ENCODE data around the gene IGFBP5.

The IGFBP5 gene, protein sequence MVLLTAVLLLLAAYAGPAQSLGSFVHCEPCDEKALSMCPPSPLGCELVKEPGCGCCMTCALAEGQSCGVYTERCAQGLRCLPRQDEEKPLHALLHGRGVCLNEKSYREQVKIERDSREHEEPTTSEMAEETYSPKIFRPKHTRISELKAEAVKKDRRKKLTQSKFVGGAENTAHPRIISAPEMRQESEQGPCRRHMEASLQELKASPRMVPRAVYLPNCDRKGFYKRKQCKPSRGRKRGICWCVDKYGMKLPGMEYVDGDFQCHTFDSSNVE

DNA sequence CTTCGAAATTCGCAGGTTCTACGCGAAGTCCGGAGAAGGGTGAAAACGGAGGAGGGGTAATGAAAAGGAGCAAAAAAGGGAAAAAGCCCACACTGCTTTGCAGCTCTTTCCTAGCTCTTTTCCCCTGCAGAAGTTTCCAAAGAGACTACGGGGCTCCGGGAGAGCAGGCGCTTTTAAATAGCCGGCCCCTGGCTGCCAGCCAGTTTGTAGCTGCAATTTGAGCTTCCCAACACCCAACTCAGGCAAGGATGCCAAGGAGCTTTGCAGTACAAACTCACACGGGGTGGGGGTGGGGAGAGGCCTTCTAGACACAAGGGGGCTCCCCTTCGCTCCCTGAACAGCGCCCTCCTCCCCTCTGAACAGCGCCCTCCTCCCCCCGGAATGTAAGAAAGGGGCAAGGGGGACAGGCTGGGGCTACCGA, at the start of gene IGFBP5:
TSS of gene IGFBP5 (minus strand) at position 149 of the 421 bp plus-strand sequence. CDS start 774 bp downstream, outside the sequence.
- DNase-seq = no peak

DNA sequence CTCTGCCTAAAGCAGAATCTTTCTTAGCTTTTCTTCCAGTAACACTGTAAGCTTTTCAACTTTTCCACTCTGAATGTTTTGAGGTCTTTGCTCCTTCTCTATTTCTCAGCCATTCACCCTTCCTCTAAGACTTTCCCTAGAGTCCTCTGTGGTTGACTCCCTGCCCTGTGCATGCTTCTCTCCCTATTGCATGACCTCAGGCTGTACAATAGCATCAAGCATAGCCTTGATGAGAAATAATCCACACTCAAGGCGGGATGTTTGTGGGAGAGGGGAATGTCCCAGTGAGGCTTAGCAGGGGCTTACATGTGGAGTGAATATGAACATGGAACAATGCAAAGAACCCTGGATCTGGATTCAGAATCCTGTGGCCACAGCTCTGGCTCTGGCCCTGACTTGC, 48.4 kb upstream of the IGFBP5 start:
- no peak for DNase-seq

DNA sequence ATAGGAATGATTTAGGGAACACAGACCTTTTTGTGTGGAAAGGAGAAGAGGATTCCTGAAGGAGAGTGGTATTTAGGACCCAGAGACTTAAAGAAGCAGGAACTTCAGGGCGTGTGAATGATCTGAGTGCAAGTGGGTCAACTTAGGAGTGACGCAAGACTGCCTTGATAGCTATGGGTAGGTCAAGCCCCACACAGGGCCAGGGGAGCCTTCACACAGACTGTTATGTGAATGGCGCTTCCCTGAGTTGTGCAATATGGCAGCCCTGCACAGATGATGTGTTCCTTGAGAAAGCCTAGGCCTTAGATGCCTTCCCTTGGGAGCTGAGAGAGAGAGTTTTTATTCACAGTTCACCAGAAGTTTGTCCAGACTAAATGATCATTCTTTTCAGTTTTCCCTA, 47.1 kb upstream of the IGFBP5 start:
- DNase-seq = no peak

DNA sequence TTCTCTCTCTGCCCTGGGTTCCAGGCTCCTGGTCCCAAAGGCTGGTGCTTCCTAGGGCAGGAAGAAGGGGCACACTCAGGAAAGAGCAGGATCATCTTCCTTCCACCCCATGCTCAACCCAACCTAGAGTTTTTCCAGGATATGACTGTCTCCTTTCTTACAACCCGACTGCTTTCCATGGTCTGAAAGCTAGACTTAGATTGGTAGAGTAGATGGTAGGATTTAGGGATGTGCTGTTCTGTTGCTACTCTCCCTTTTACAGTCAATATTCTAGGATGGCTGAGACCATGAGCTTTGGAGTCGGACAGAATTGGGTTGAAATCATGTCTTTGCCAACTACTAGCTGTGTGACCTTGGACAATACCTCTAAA, 45.9 kb upstream of the IGFBP5 start:
- no peak for DNase-seq

DNA sequence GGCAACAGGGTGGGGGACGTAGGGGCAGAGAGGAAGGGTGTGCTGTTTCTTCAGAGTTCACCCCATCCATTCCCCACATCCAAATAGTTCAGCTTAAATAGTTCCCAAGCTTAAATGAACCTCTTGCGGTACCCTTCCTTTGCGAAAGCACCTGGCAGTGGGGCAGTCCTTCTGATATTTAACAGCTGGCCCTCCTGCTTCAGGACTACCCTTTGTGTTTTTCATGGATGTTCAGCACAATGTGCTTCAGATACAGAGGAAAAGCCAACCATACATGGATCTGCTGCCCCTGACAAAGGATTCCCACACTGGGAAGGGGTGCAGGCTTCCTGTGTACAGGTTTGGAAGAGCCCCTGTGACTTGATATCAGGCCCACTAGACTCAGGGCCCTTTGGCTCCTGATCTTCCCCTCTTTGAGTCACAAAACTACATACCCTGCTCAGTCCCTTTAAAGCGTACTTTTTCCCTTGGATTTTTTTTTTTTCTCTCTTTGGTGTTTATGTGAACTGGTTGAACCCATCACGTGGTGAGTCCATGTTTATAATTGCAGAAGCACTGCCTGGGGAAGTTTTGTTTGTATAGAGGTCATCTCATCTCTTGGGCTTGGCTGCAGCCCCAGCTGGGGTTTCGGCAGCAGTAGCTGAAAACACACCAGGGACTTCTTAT, 45.3 kb upstream of the IGFBP5 start:
- DNase-seq = no peak

DNA sequence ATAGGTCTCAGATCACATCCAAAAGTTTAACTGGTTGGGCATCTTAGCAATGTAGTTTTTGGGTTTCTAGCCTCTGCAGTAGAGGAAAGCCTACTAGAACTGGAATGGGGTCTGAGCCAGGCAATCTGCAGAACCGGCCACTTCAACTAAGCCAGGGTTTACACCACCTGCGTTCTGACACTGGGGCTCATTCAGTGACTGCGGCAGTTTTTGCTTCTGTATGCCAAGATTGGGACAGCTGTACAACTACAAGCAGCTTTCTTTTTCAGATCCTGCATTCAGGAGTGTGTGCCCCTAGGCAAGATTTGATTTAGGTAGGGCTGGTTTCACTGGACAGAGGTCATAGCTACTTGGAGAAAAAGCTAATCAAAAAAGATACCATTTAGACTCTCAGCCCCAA, 43.7 kb upstream of the IGFBP5 start:
- DNase-seq = no peak

DNA sequence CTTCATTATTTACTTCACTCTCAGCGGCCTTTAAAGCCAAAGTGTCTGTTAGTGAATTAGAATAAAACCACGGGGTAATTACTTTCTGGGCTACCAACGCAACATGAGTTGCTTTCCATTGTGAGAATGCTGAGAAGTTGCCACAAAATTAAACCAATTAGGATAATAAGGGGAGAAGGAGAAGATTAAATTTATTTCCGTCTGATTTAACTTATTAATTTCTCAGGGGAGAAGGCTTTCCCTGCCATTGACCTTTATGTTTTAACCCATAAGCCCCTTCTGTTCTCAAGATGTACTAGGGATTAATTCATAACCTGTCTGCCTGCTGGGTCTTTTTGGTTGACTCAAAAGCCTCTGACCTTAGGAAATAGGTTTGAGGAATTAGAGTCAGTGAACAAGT, 42.3 kb upstream of the IGFBP5 start:
- no peak for DNase-seq

DNA sequence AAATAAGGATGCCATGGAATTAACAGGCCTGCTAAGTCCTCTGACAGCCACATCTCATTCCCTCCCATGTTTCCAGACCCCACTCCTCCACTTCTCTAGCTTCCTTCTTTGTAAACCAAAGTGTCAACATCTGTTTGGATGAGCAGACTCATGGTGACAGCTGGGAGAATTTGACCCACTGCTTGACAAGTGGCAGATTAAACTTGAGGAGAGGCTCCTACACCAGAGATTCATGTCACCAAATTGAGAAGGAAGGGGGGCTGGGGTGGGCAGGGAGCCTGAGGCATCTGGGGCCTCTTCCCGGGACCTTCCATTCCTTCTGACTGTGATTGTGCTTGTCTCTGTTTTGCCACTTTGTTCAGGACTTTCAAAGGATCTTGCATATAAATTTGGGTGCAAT, 41.0 kb upstream of the IGFBP5 start:
- DNase-seq = no peak

DNA sequence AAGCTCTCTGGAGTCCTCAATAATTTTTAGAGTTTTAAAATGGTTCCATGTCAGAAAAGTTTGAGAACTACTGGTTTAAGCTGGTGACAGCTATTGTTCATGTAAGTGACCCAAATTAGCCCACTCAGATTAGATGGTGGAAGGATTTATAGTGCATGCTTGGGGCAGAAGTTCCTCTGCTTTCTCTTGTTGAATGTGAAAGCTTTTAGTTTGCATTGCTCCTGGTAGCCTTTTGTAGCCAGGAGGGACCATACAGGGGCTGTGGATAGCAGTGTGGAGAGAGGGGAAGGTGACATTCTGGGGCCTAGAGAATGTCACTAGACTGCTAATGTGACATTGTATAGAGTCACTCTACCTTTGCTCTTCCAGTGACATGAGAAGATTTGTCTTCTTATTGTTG, 40.3 kb upstream of the IGFBP5 start:
- DNase-seq = no peak

DNA sequence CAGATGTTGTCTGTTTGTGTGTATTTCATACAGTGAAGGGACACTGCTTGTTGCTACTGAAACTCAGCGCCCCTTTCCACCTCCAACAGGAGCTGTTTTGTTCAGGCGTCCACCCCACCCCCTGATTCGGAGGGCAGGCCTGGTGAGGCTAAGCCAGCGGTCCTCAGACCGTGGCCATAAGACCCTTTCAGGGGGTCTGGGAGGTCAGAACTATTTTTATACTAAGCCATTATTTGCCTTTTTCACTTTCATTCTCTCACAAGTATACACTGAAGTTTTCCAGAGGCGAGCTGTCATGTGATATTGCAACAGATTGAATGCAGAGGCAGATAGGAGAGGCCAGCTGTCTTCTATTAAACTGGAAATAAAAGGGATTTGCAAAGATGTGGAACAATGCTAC, 39.7 kb upstream of the IGFBP5 start:
- no peak for DNase-seq

DNA sequence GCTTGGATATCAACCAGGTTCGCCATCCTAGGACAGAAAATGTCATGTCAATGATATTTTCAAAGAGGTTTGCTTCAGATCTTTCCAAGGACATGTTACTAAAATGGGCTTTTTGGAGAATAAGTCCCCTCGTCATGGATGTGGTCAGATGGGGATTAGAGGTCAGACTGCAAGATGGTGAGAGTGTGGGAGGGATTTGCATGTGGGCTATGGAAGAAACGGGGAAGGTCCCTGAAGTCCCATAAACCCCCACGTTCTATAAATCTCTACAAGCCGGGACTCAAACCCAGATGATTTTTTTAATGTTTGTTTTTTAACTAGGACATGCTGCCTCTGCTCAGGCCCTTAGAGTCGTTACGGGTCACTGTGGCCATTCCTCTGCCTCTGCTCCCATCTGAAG, 37.7 kb upstream of the IGFBP5 start:
- no peak for DNase-seq

DNA sequence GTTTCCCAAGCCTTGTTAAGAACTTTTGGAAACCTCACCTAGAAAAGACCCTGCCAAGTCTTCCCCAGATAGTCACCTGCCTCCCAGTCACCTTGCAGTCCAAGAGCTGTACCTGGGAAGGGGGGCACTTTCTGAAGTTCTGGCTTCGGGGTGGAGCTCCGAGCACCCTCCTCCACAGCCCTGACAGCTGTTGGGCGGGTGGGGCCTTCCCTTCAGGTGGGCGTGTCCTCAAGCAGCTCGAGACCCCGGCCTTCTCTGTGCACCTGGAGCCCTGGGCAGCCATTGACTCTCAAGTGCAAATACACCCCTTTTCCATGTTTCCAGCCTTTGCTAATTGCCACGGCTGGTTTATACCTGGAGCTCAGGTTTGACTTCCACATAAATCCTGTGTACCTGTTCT, 37.0 kb upstream of the IGFBP5 start:
- no peak for DNase-seq

DNA sequence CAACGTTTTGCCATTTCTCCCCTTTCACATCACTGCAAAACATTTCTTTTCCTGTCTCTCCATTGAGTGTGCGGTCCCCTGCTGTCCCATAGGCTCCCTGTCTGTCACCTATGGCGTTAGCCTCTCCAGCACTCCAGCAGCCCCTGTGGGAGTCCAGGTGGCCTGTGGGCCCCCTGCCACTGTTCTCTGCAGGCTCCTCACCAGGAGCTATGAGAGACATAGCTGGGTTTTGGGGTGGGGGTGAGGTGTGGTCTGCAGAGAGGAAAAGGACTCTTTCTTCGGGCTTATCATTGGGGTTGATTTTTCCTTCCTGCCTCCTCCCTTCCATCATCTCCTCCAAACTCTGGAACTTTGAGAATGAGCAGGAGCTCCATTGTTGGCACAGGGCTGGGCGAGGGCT, 36.1 kb upstream of the IGFBP5 start:
- no peak for DNase-seq

DNA sequence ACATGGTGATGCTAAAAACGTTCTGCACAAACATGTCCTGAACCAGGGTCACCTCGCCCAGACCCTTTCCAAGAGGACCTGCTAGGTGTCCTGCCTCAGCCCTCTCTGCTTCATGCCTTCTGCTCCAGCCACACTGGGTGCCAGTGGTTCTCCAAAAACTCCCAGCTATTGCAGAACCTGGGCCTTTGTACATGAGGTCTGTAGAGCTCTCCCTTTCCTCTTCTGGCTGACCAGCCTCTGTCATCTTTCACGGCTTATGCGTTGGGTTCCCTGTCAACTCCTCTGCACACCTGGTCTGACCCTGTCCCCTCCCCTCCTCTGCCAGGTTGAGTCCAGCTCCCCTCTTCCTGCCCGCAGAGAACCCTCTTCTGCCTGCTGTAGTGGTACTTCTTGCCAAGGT, 35.5 kb upstream of the IGFBP5 start:
- no peak for DNase-seq

DNA sequence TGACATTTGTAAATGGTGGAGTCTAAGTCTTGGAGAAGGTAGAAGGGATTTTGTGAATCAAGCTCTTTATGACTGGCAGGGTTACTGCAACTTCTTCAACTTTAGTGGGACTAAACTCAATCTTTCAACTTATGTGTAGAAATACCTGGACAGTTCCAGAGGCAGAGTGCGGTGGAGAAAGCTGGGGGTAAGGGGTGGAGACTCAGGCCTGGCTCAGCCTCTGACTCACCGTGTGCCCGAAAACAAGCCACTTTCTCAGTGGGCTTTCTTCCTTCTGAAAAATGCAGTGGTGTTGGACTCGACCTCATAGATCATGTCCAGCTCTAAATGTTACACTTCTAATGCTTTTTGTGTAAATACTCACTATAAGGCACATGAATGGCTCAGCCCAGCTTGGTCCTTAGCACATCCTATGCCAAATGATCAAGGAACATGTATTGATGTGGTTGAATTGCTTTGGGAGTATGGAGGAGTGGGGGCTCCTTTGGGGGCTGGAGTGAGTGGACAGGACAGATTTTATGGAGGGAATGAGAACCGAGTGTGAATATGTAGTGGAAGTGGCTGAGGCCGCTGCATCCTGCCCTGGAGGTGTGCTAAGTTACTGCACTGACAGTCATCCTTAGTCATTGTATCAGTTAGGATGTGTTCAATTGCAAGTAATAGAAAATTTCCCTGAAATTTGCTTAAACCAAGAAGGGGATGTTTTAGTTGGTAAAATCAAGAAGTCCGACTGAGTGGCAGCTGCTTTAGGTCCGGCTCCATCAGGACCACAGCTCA, 32.2 kb upstream of the IGFBP5 start:
- DNase-seq = no peak

DNA sequence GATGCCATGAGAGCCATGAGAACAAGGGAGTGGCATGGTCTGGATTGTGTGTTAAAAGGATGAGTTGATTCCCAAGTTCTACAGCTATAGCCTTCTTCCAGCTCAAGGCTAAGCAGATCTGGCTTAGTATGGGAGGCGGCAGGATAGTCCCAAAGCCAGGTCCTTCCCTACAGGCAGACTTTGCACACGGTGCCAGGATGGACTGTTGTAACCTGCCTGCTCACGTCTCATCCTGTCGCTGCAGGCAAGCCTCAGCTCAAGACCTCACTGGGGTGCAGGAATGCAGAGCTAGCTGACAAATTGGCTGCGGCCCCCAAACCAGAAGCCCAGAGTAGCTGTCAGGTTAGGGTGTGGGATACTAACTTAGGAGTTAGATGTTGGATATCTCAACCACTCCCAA, 28.8 kb upstream of the IGFBP5 start:
- no peak for DNase-seq

DNA sequence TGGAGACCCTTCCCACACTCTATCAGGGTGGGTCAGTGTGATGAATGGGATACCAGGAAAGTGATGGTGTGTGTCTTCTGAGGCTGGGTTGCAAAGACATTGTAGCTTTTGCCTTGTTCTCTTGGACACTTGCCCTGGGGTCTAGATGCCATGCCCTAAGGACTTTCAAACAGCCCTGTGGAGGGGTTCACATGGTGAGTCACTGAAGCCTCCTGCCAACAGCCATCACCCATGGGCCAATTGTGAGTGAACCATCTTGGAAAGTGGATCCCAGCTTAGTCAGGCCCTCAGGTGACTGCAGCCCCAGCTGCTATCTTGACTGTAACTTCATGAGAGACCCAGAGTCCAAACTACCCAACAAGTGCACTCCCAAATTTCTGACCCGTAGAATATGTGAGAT, 25.8 kb upstream of the IGFBP5 start:
- DNase-seq = no peak

DNA sequence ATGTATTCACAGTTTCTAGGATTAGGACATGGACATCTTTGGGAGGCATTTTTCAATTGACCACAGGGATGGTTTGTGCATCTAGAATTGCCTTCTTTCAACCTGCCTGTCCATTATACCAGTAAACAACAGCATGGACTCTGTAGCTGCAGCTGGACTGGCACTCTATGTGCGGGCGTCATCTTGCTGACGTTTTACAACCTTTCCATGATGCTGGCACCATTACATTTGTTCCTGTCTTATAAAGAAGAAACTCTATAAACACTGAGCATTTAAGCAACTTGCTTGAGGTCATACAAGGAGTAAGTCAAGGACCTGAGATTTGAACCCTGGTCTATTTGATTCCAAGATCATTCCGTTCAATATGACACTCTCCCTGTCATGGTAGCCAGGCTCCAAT, 25.4 kb upstream of the IGFBP5 start:
- DNase-seq = no peak

DNA sequence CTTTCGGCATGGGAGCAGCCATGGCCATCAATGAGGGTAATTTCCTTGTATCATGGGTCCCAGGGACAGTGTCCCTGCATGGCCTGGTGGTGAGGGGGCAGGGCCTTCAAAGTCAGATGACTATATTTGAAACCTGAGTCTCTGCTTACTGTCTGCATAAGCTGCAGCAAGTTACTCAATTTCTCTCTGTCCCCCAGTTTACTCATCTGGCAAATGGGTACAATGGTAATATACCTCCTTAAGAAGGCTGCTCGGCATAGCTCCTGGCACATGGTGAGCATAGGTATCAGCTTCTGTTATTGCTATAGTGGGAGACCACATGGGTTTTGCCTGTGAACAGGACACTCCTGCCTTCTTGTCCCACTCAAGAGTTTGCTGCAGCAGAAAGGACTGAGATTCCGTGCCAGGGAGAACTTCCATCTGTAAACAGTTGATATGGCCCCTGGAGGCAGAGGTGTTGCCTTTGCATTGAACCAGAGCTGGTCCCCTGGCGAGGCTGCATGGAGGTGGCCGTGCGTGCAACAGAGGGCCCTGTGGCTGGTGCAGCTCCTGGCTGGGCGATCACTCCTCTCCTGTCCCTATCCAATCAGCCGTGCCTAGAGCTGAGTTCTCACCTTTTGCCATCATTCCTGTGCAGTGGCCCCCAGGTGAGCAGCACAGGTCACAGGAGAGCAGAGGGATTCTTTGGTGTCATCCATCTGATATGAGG, 22.7 kb upstream of the IGFBP5 start:
- DNase-seq = no peak

DNA sequence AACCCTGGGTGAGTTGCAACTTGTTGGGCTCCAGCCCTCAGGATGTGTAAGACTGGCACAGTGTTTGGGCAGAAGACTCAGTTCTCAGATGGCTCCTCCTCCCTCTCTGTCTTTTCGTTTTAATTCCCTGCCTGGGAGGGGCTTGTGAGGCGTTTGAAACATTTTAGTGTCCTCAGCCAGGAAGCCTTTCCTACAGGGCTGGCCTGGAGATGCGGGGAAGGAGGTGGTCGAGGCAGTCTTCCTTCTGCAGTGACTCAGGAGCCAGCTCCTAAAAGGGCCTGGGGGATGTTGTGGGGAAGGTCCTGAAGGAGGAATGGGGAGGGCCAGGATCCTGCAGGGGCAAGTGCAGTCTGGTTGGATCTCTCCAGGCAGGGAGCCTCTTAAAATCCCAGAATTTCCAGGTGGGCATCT, 22.1 kb upstream of the IGFBP5 start:
- no peak for DNase-seq

DNA sequence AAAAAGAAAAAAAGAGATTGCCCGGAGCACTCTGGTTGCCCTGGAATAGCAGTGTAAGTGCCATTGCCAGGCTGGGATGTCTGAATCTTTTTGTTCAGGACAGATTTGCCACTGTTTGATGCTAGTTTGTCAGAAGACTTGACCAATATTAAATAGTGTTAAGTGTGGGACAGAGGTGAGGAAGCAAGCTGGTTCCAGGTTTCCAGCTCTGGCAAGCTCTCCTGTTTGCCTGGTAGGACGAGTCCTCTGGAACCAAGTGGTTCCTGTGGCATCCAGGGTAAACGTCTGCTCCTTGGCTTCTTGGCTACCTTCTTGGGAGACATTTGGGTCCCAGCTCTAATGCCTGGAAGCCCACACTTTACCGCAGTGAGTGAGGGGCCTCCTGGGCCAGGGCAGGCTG, 20.8 kb upstream of the IGFBP5 start:
- DNase-seq = no peak

DNA sequence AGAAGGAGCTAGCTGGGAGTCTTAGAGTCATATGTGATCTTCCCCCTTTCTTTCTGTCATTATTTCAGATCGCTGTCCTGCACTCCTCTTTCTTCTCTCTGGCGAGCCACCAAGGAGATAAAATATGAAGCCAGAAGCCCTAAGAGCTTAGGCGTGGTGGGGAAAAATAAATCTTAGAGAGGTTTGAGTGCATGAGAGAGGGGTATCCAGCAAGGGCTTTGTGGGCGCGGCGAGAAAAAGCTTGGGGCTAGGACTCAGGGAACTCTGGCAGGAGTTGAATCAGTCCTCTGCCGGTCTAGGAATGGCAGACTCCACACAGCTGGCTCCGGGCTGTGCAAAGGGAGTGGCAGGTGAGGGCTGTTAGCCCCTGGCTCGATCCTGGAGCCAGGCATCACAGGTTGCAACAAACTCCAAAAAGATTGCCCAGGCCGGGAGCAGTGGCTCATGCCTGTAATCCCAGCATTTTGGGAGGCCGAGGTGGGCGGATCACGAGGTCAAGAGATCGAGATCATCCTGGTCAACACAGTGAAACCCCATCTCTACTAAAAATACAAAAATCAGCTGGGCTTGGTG, 20.1 kb upstream of the IGFBP5 start:
- DNase-seq = no peak

DNA sequence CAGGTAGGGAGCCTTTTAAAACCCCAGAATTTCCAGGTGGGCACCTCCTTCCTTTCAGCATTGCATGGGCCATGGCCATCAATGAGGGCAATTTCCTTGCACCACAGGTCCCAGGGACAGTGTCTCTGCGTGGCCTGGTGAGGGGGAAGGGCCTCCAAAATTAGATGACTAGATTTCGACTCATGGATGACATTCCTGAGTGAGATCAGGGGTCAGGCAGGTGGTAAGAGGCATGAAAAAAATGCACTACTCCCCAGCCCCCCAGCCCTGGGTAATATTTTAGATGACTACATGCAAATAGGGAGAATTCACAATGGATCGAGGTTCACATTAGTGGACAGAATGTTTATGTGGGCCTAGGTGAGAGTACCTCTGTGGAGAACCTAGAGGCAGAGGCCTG, 19.0 kb upstream of the IGFBP5 start:
- no peak for DNase-seq

All from activated CD4-positive, alpha-beta T cell treated with anti-CD3 and anti-CD28 coated beads, Interleukin-2, Interleukin-6, amounts not matched to agents 100 ng/mL and 50 ng/mL, durations not matched to agents 16 hours and 8 hours (primary cell).